Esophagus squamous epithelium (tissue), 5 donors: Measurements from ENCODE around the gene LEFTY2. TPM values are rescaled to one million over a fixed set of nuclear protein-coding genes. Genes with fewer than 3 reads are reported as not detected.
A peak's percentile ranks its signal among the peaks of the same experiment; 100 is the strongest.

Experiments used
- DNase-seq: peaks from one replicate; lab custom pipeline; 2025; lab: John Stamatoyannopoulos, UW
- H3K27ac ChIP-seq, 4 donors: fragments of 200-600 bp; sonication (generic); one replicate each; pipeline ENCODE4 v1.5.1; 2016 to 2019; ENCODE audit warnings: mild to moderate bottlenecking in 1 of 4
- H3K27me3 ChIP-seq, 4 donors: fragments of 200-600 bp; sonication (generic); 1 replicate in 3 of 4; 2 replicates in 1 of 4; pipeline versions ENCODE4 v1.5.1 to v1.6.0; 2017 to 2021; ENCODE audit warnings: antibody characterized with exemption in 1 of 4
- H3K36me3 ChIP-seq, 3 donors: fragments of 200-600 bp; sonication (generic); one replicate each; pipeline ENCODE4 v1.5.1; 2016 to 2019
- H3K4me1 ChIP-seq, 3 donors: fragments of 200-600 bp; sonication (generic); one replicate each; pipeline ENCODE4 v1.5.1; 2017 to 2019
- H3K4me3 ChIP-seq, 4 donors: fragments of 200-600 bp; sonication (generic); 1 replicate in 3 of 4; 2 replicates in 1 of 4; pipeline ENCODE4 v1.5.1; 2016 to 2019; ENCODE audit warnings: mild to moderate bottlenecking in 2 of 4, moderate library complexity in 1 of 4
- H3K9me3 ChIP-seq, 3 donors: fragments of 200-600 bp; sonication (generic); one replicate each; pipeline ENCODE4 v1.5.1; 2016 to 2019
- POLR2A ChIP-seq, 4 donors: fragments of 450-650 bp; IDR thresholded peaks; one replicate each; pipeline ENCODE4 v1.6.1; 2017; ENCODE audit warnings: antibody characterized with exemption in 4 of 4, mild to moderate bottlenecking in 4 of 4, moderate library complexity in 3 of 4
- WGBS, 2 donors: methylation state at CpG; one replicate each; pipeline ENCODE4 v1.1.5; 2018; 5-methylcytosine and 5-hydroxymethylcytosine counted together
- intact Hi-C: fragments of 100-400 bp; cut with DNase I; formaldehyde crosslinking; loops from one replicate; pipeline ENCODE4 v1.15.0; 2022
- total RNA-seq, 4 donors: library from RNA; depleted of rRNA; stranded (reverse); fragments of >200 nt; gene quantifications; one replicate each; pipeline ENCODE4 v1.1.0, GENCODE V29; 2016
- TF ChIP-seq, protein P1 (sequence below), 6 experiments: fragments of 450-650 bp in 4 of 6; fragments of 200-600 bp in 2 of 6; sonication (generic) in 2 of 6; IDR thresholded peaks; one replicate each; pipeline ENCODE4 v1.5.1; 2016 to 2019; ENCODE audit warnings: antibody characterized with exemption in 6 of 6, mild to moderate bottlenecking in 4 of 6, moderate library complexity in 4 of 6
- donor health status: DM: yes; HTN: yes; CAD: no.

Gene LEFTY2
- total RNA-seq, 4 donors from 2014 or later, result not detected

- H3K36me3 ChIP-seq, result no peaks in the 10 kb centered on the region
- peaks cover 0 to 11% (median 0%) of the 10 kb centered on the region in 4 donors for H3K27me3 ChIP-seq
- no peaks in the 10 kb centered on the region for H3K9me3 ChIP-seq
- H3K27ac ChIP-seq, result no peak overlapping the region
- WGBS, 2 donors, result 75 to 89% methylated on average over 8 to 14 of the region's 14 CpGs
- intact Hi-C loops, result no loop called here
- no peak for DNase-seq
- TF ChIP-seq POLR2A (IDR thresholded peaks at IDR 0.05), result no peak
- TF ChIP-seq, protein P1, sequence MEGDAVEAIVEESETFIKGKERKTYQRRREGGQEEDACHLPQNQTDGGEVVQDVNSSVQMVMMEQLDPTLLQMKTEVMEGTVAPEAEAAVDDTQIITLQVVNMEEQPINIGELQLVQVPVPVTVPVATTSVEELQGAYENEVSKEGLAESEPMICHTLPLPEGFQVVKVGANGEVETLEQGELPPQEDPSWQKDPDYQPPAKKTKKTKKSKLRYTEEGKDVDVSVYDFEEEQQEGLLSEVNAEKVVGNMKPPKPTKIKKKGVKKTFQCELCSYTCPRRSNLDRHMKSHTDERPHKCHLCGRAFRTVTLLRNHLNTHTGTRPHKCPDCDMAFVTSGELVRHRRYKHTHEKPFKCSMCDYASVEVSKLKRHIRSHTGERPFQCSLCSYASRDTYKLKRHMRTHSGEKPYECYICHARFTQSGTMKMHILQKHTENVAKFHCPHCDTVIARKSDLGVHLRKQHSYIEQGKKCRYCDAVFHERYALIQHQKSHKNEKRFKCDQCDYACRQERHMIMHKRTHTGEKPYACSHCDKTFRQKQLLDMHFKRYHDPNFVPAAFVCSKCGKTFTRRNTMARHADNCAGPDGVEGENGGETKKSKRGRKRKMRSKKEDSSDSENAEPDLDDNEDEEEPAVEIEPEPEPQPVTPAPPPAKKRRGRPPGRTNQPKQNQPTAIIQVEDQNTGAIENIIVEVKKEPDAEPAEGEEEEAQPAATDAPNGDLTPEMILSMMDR (IDR thresholded peaks at IDR 0.05), result no peak
- peaks cover 0 to 6% (median 0%) of the 10 kb centered on the region in 3 donors for H3K4me1 ChIP-seq
- no peak overlapping the region for H3K4me3 ChIP-seq
Observed at GRCh38 chr1:225891229-225891972, 49.6 kb downstream of the LEFTY2 start.

- Histone ChIP-seq H3K27ac (peak overlapping the region in 1 of 4 donors; percentile 21), H3K9me3 (no peaks in the 10 kb centered on the region), H3K36me3 (no peaks in the 10 kb centered on the region), H3K4me1 (peaks cover 0 to 6% (median 0%) of the 10 kb centered on the region in 3 donors), H3K4me3 (no peak overlapping the region), H3K27me3 (peaks cover 0 to 11% (median 0%) of the 10 kb centered on the region in 4 donors)
- DNase-seq, result no peak
- WGBS, 2 donors, result 55 to 67% methylated on average over 4 of the region's 6 CpGs
- TF ChIP-seq POLR2A (IDR thresholded peaks at IDR 0.05), result no peak
- TF ChIP-seq, protein P1 (IDR thresholded peaks at IDR 0.05), result no peak
- intact Hi-C loops, result no loop called here
Observed at GRCh38 chr1:225890346-225891228, 50.4 kb downstream of the LEFTY2 start.

DNA sequence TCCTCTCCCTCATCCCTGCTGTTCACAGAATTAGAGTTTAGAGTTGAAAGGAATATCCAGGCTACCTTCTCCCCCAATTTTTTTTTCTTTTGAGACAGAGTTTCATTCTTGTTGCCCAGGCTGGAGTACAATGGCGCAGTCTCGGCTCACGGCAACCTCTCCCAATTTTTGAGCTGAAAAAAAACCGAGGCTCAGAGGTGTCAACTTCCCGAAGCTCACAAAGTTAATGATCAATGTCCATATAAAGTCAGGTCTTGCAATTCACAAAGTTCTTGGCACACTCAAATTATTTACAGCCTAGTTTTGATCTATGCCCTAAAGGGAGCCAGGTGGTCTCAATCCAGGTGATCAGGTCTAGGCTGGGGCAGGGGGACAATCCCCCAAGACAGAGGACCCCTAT is 51.3 kb downstream of the LEFTY2 start:
- WGBS, 2 donors, result 86% methylated on average over 5 of the region's 5 CpGs
- Histone ChIP-seq H3K4me1 (peaks cover 0 to 6% (median 0%) of the 10 kb centered on the region in 3 donors), H3K9me3 (no peaks in the 10 kb centered on the region), H3K36me3 (no peaks in the 10 kb centered on the region), H3K27me3 (peaks cover 0 to 11% (median 0%) of the 10 kb centered on the region in 4 donors), H3K4me3 (no peak overlapping the region), H3K27ac (no peak overlapping the region)
- intact Hi-C loops, result no loop called here
- no peak for DNase-seq
- TF ChIP-seq, protein P1 (IDR thresholded peaks at IDR 0.05), result no peak
- TF ChIP-seq POLR2A (IDR thresholded peaks at IDR 0.05), result no peak

GRCh38 chr1:225888898-225889601 is 52.0 kb downstream of the LEFTY2 start, which contains the start of gene LEFTY1:
Gene LEFTY1 (minus strand): TSS chr1:225889146. CDS start chr1:225889066, 80 bp downstream.
- no peak for DNase-seq
- intact Hi-C loops, result no loop called here
- no peaks in the 10 kb centered on the region for H3K36me3 ChIP-seq
- WGBS, 2 donors, result 60 to 68% methylated on average over 2 to 4 of the region's 11 CpGs
- peaks cover 0 to 11% (median 0%) of the 10 kb centered on the region in 4 donors for H3K27me3 ChIP-seq
- H3K4me3 ChIP-seq, result no peak within 1 kb of the TSS
- peaks cover 0 to 6% (median 0%) of the 10 kb centered on the region in 3 donors for H3K4me1 ChIP-seq
- no peak within 1 kb of the TSS for H3K27ac ChIP-seq
- no peaks in the 10 kb centered on the region for H3K9me3 ChIP-seq
- TF ChIP-seq POLR2A (IDR thresholded peaks at IDR 0.05), result no peak
- TF ChIP-seq, protein P1 (IDR thresholded peaks at IDR 0.05), result no peak
